Nucleus accumbens (tissue), 56 donors: Measurements from ENCODE around the gene NOMO2.
"Not testable (repeated sequence)": the region's sequence is repeated elsewhere in the genome, so short reads cannot be mapped to it uniquely, and the experiment has no call there.

ENCODE experiments used
- DNase-seq, 56 donors: peaks; one replicate each; lab custom pipeline; 2025; lab: John Stamatoyannopoulos, UW

Gene NOMO2

DNA sequence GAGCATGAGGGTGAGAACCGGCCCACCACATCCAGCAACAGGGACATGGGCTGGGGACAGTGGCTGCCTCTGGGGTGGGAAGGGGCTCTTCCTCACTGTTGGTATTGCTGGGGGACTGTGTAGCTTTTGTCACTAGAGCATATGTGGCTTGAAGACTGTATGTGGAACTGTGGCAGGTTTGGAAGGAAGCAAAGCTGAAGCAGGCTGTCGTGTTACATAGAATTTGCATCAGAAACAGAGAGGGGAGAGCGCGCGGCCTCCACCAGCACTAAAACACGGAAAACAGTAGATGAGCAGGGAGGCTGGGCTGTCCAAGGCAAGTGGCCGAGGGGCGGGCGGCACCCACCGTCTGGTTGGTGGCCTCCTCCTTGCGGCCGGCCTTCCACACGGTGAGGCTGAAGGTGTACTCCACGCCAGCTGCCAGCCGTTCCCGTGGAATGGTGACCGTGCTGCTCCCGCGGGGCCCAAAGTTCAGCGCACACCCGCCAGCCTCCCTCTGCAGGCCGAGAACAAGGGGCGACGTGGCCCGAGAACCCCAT, 177.7 kb downstream of the NOMO2 start:
- DNase-seq, result not testable (repeated sequence)

DNA sequence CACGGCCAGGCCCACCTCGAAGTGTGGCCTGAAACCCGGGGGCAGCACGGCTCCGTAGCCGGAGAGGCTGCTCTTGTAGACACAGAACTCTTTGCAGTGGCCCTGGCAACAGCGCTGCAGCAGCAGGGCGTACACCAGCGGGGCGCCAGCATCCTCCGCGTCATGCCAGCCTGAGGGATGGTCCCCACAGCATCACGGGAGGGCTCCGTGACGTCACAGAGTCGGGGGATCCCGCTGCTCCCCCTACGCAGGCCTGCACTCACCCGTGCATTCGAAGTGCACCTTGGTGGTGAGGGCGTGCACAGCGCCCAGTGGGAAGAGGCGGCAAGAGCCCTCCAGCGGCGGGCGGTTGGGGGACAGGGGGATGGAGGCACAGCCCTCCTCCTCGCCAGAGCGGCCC, 179.2 kb downstream of the NOMO2 start:
- not testable (repeated sequence) for DNase-seq
